A172 (cell line): ENCODE data around the gene CDH8. TPM values are rescaled to one million over a fixed set of nuclear protein-coding genes. Genes with fewer than 3 reads are reported as not detected.
A peak's percentile ranks its signal among the peaks of the same experiment; 100 is the strongest.

Experiments used
- DNase-seq: peaks from one replicate; pipeline ENCODE4 v3.0.0-alpha.2; 2015; ENCODE audit warnings: low spot score
- total RNA-seq: library from RNA; depleted of rRNA; stranded (reverse); fragments of >200 nt; shearing (Covaris generic); gene quantifications from 2 replicates; pipeline ENCODE4 v1.2.3, GENCODE V29; 2014; rRNA removed

CDH8 gene, protein sequence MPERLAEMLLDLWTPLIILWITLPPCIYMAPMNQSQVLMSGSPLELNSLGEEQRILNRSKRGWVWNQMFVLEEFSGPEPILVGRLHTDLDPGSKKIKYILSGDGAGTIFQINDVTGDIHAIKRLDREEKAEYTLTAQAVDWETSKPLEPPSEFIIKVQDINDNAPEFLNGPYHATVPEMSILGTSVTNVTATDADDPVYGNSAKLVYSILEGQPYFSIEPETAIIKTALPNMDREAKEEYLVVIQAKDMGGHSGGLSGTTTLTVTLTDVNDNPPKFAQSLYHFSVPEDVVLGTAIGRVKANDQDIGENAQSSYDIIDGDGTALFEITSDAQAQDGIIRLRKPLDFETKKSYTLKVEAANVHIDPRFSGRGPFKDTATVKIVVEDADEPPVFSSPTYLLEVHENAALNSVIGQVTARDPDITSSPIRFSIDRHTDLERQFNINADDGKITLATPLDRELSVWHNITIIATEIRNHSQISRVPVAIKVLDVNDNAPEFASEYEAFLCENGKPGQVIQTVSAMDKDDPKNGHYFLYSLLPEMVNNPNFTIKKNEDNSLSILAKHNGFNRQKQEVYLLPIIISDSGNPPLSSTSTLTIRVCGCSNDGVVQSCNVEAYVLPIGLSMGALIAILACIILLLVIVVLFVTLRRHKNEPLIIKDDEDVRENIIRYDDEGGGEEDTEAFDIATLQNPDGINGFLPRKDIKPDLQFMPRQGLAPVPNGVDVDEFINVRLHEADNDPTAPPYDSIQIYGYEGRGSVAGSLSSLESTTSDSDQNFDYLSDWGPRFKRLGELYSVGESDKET
- total RNA-seq: 3.5 and 8.2 TPM in 2 replicates

DNA sequence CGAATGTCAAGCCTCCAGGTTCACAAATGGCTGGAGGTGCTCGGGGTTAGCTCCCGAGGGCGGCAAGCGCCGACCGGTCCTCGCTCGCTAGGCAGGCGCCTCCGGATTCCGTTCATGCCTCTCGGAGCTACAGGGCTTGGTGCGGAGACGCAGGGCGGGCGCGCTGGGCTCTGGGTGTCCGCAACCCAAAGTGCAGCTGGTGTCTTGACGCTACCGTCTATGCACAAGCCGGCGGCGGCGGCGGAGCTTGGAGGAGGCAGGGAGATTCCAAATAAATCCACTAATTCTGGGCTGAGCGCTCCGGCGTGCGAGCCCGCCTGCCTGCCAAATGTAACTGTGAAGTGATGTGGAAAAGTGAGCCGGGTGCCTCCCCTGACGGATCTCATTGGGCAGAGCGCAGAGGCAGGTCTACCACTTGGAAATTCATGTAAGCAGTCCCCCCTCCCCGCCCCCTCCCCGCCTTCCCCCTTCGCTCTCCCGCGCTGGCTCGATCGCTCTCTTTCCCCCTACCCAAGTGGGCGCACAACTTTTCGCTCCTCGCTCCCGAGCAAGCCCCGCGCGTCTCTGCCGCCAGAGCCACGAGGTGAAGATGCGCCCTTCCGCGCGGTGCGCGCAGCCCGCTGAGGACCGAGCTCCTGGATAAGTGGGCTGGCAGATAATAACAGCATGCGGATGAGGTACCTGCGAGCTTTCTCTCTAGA lies at the start of gene CDH8:
TSS of gene CDH8 (minus strand) at position 338 of the 701 bp plus-strand sequence. CDS start 15,035 bp downstream, outside the sequence.
- DNase-seq: no peak

DNA sequence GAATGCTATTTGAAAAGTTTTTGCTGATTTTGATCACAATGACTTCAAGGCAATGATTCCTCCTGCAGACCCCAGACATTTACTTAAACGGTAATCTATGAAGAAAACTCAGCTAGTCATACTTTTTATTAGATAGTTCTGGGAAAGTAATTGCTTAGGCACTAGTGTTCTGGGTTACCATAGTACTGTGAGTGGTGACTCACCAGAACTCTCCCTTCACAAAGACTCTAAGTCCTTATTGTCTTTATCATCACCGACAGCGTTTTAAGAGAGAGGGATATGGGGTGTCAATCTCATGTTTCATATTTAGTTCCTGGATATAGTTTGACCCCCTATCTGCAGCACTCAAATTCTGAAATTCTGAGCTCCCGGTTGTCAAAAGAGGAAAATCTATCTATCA lies 43.0 kb upstream of the CDH8 start:
- DNase-seq: no peak

DNA sequence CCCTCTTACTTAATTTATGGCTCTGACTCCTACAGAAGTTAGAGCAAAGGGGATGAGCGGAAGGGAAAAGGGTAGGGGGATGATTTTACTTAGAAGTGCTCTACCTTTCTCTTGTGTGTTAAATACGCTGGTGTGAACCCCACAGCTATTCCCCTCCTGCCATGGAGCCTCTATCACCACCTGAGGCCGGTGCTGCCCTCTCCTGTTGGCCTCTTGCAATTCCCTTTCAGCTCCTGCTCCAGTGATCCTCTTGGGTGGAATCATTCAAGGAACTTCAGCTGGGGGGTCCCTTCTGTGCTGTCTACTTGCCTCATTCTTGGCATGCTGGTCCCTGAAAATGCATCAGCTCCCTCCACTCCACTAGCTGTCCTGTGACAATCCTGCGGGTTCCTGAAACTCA lies 41.8 kb upstream of the CDH8 start:
- peak; percentile 1 for DNase-seq

DNA sequence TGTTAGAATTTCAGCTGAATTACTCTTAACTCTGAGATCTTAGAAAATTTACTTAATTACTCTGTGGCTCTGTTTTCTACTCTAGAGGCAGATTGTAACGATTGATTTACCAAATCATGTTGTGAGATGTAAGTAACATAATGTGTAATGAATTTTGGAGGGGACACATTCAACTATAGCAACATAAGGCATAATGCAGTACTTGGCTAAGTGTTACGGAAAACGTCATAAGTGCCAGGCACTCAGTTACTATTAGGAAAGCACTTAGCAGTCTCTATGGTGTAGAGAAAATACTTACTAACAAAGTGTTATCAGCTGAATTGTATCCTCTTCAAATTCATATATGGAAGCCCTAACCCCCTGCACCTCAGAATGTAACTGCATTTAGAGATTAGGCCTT lies 40.6 kb upstream of the CDH8 start:
- DNase-seq: no peak

DNA sequence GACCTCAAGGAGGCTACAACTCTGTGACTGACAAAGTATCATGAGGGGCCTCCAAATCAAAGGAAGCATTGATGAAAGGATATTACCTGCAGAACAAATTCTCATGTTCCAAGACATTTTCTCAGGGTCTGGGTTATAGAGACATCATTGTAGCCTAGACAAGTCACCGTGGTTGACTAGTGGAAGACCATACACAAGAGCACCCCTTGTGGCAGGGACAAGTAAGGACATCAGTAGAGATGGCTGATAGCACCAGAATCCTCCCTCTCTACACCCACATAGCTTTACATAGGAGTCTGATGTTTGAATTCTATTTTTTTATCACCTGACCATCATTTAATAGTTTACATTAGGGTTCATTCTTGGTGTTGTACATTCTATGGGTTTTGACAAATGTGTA lies 32.5 kb upstream of the CDH8 start:
- peak; percentile 4 for DNase-seq

DNA sequence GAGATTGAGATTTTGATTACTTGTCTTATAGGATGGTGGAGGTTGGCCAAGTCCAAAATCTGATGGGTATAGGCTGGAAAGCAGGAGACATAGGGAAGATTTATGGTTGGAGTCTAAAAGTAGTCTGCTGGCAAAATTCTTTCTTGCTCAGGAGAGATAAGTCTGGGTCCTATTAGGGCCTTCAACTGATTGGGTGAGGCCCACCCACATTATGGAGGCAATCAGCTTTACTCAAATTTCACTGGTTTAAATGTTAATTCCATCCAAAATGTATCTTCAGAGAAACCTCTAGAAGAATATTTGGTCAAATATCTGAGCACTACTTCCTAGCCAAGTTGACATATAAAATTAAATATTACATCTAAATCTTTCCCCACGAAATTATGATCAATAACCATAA lies 31.7 kb upstream of the CDH8 start:
- DNase-seq: no peak

DNA sequence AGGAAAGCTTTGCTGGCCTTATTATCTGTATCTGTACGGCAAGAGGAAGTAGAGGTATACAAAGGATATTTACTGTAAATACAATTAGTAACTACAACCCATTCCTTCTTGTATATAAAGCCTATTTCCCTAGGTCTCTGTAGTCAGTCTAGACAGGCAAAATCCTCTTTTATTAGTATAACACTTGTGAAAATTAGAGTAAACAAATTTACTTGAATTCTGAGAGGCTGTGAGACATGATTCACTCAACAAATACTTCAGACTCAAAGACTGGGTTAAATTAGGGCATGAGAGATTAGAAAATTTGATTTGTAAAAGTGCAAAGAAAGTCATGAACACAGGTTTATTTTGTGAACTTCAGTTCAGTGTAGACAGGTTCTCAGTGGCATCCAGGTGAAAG lies 30.9 kb upstream of the CDH8 start:
- no peak for DNase-seq

DNA sequence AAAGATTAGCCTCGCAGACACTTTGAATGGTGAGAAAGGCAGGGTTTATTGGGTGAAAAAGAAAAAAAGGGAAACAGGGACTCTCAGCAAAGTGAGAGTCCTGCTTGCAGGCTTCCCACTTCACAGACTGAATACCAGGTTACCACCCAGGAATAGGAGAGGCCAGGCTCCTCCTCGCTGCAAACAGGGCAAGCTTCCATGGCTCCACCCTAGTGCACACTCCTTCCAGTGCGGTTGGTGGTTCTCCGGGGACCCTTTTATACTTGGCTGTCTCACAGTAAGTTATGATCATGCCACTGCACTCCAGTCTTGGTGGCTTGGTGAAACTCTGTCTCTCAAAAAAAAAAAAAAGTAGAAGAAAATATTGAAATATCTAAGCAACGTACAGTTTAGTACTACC lies 30.5 kb upstream of the CDH8 start:
- no peak for DNase-seq

DNA sequence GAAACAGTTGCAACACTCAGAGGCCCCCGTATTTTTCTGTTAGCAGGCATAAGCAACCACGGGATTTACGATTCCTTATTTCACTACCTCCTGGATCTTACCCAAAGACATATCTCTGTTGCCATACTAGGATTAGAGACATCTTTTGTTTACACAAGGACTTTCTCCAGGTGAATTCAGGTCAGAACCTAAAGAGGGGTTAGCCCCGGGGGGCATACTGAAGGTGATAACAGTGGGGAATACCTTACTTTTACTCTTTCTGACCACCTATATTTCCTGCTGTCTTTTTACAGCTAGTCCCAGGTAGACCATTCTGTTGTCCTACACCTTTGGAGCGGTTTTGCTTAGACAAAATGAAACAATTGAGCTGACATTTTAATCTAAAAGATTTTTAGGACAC lies 27.9 kb upstream of the CDH8 start:
- DNase-seq: no peak

DNA sequence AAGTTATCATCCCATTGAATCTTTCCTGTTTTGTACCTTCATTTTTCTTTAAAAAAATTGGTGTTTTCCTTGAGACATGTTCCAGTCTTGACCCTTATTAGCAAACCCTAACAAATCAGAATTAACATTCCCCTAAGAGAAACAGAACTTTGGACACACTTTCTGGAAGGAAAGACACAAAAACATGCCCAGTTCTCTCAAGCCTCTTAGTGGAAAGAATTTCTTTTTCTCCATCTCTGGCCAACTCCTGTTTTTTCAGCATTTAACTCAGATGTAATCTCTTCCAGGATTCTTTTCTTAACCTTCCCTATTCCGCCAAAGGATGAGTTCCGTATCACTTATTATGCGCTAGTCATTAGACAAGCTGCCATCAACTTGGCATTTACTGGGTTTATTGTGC lies 23.9 kb upstream of the CDH8 start:
- DNase-seq: no peak

DNA sequence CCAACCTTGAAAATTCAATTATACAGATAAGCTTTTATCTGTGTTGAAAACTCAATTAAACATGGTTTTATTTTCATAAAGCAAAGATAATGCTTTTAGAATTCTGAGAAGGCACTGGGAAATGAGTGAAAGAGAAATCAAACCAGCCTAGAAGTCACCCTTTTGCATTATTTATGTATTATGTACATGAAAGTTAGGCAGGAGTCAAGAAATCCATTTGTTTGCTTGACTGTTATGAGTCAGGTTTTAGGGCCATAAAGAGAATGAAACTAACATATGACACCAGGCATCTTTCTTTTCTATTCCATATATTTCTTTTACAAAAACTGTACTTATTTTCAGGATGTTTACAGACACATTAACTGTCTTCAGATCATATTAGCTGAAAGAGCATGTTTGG lies 23.3 kb upstream of the CDH8 start:
- no peak for DNase-seq

DNA sequence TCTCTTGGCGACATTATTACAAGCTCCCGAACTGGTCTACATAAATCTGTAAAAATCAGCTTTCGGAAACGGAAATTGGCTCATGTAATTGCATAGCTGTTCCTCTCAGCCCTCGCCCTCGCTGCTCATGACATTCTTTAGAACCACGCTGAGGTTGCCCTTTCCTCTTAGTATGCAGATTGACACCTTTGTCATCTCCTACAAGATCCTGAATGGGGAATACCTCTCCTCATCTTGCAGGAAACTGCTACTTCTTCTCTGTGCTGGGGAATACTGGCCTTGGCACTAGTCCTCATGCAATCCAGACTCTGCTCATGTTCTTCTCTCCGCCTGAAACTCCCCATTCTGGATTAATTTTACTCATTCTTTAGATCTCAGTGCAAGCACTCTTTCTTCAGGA lies 22.2 kb upstream of the CDH8 start:
- no peak for DNase-seq

DNA sequence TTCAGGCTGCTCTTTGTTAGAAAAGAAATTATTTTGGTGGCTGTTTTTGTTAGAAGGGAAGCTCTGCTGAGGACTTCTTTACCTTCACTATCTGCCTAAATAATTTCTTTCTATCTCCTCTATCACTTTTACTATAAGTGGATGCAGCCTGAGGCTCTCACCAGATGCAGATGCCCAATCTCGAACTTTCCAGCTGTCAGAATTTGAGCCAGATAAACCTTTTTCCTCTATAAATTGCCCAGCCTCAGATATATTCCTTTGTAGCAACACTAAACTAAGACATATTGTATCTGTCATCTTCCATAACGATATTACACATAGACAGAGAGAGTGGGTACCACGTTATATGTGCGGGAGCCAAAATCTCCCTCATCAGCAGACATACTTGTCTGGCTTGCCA lies 15.7 kb upstream of the CDH8 start:
- DNase-seq: no peak

DNA sequence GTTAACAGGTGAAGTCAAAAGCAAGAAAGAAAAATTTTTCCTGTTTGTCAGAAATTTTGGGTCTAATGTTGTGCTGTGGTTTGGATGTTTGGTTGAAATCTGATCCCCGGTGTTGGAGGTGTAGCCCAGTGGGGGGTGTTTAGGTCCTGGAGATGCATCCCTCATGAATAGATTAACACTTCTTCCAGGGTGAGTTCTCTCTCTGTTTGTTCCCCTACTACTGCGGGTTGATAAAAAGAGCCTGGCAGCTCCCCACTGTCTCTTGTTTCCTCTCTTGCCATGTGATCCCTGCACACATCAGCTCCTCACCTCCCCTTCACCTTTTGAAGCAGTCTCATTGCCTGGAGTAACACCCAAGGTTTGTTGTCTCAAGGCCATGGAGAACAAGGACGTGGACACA lies 14.6 kb upstream of the CDH8 start:
- no peak for DNase-seq

DNA sequence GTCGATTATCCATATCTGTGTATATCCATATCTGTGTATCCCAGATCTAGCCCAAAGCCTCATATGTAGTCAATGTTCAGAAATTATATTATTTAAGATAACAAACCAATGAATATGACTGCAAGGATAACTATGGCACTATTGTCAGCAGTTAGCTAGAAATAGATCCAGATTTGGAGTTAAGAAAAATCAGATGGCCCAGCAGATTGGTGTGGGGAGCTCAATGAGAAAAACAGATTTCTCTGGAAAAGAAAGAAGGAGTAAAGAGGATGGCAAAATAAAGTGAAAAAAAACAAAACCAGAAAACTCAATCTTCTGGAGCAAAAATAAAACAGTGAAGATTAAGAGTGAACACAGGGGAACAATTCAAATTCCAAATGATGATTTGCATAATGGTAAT lies 10.6 kb upstream of the CDH8 start:
- no peak for DNase-seq

DNA sequence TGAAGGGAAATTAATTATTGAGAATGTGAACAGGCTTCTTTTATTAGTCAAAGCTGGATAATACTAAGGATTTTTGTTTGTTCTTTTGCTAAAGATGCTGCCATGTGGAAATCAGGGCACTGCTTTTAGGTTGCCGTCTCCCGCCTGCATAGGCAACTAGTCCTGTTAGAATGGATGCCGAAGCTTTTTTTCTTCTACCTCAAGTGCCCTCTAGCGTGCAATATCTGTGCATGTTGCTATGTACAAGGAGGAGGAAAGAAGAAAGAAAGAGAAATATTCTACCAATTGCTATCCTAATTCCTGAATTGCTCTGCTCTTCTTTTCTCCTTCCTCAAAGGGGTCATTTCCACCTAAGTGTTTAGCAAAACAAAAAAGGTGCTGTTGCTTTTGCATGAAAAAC lies 5.2 kb upstream of the CDH8 start:
- peak; percentile 39 for DNase-seq

DNA sequence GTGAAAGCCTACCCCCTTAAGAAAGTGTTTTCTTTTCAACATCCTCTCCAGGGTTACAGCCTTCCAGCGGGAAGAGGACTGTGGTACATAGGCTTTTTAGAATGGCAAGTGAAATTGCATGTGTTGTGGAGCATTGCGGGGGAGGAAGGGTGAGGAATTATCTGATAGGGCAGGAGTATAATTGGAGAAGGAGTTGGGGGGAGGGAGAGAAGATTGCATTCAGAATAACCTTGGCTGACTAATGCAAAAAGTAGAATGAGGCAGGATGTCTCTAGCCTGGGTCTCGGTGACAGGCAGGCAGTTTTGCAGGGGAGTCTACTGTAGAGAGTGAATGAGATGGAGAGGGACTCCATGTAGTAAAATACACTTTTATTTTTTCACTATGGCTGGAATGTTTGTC lies 2.4 kb upstream of the CDH8 start:
- DNase-seq: no peak

DNA sequence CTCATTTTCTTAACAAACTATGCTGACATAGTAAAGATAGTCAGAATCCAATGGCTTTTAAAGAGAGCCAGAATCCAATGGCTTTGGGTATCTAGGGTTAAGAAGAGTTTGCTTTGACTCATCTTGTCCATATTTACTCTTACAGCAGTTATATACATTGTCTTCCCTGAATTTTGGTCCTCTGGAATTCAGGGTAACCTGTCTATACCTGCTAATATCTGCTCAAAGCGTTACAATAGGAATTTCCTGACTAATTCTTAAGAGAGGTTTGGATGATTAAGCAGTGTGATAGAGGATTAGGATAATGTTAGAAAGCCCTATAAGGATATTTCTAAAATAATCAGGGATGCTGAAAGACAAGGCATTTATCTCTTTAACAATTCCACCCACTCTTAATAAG lies 2.0 kb upstream of the CDH8 start:
- DNase-seq: no peak

DNA sequence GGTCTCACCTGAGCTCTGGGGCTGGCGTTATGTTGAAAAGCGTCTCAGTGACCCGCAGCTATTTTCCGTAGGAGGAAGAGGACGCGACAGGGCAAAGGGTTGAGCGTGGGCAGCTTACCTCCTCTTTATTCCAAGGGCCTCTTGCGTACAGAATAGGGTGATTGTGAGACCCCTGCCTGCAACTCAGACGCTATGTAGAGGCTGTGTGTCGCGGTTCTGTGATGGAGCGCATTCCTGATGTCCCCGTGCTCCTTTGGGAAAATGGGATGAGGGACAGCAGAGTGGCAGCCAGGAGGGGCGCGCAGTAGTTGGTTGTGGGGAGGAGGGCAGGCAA lies 531 bp upstream of the CDH8 start:
- DNase-seq: no peak

DNA sequence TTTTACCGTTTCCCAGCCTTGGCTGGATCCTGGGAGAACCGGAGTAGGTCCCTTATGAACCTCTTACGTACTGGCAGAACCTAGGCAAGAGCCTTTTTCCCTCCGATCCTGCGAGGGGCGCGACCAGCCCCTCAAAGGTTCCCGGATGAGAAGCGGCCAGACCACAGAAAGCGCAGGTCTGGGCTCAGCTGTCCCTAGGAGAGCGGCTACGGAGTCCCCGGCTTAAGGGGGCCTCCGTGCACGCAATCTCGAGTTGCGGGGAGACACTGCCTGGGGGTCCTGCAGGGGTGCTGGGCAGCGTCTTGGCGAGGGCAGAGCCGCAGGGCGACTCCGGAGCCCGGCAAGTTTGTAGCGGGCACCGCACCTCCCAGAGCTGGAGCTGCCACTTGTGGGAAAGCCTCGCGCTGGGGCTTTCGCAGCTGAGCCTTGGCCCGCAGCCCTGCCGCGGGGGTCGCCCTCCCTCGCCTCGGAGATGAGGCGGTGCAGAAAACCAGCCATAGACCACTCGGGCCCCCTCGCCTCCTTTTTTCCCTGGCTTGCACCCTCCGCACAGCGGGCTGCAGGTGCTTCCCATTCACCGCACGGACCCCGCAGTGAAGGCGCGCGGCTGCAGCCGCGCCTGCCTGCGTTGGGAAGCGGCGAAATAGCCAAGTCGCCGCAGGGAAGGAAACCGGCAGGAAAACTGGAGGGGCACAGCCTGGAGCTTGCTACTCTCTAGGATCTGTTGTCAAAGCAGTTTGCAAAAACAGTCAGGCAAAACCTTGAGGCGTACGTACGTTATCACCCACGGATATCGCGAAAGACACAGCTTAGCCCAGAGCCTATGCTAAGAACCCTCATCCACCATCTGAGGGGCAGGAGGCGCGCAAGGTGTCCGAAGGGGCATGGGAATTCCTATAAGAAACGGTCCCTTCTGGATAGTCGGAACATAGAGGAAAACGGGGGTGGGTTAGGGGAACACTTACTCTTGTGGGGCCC lies 834 bp downstream of the CDH8 start:
- DNase-seq: no peak
